ENCODE data around the gene TUBB2A. TPM values are rescaled to one million over a fixed set of nuclear protein-coding genes. Genes with fewer than 3 reads are reported as not detected.
A peak's percentile ranks its signal among the peaks of the same experiment; 100 is the strongest.

Gene TUBB2A
- total and polyA plus RNA-seq, 10 of the 15 experiments (the other 5 are each of a cell fraction or from before 2014, with no cell fraction given): 2.2 to 49.5 (median 31.3) TPM

DNA sequence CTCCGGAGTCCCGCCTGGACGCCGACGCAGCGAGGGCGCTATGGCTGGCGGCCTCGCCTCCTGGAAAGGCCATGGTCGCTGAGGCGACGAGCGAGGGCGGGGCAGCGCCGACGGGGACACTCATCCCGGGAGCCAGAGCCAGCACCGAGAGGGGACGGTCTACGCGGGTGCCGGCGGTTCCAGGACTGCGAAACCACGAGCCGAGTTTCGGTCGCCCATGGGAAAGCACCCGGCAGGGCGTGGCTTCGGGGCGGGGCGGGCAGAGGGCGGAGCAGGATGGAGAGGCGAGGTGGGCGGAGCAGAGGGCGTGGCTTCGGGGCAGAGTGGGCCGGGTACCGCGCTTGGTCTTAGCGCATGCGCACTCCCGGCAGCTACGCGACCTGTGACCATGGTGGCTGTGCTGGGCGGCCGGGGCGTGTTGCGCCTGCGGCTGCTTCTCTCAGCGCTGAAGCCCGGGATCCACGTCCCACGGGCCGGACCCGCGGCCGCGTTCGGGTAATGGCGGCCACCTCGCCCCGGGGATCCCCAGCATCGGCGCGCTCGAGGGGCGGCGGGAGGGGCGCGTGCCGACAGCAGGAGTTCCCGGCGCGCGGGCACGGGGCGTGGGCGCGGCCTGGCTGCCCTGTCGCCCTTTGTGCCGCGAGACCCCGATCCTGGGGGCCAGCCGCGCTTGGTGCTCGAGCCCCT lies 38.8 kb downstream of the TUBB2A start, which contains the start of gene BPHL (continued):
- TF ChIP-seq ZNF622 (IDR thresholded peaks at IDR 0.05): no peak
- TF ChIP-seq, protein P1, sequence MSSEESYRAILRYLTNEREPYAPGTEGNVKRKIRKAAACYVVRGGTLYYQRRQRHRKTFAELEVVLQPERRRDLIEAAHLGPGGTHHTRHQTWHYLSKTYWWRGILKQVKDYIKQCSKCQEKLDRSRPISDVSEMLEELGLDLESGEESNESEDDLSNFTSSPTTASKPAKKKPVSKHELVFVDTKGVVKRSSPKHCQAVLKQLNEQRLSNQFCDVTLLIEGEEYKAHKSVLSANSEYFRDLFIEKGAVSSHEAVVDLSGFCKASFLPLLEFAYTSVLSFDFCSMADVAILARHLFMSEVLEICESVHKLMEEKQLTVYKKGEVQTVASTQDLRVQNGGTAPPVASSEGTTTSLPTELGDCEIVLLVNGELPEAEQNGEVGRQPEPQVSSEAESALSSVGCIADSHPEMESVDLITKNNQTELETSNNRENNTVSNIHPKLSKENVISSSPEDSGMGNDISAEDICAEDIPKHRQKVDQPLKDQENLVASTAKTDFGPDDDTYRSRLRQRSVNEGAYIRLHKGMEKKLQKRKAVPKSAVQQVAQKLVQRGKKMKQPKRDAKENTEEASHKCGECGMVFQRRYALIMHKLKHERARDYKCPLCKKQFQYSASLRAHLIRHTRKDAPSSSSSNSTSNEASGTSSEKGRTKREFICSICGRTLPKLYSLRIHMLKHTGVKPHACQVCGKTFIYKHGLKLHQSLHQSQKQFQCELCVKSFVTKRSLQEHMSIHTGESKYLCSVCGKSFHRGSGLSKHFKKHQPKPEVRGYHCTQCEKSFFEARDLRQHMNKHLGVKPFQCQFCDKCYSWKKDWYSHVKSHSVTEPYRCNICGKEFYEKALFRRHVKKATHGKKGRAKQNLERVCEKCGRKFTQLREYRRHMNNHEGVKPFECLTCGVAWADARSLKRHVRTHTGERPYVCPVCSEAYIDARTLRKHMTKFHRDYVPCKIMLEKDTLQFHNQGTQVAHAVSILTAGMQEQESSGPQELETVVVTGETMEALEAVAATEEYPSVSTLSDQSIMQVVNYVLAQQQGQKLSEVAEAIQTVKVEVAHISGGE (CRISPR knock-in tag; IDR thresholded peaks at IDR 0.05): no peak
- TF ChIP-seq CBFB (IDR thresholded peaks at IDR 0.05; ENCODE audit: low read depth): peak; percentile 56; the same call in 1 of the 2 replicates
- no peak for TF ChIP-seq FOXM1 (IDR thresholded peaks at IDR 0.05; ENCODE audit: low read depth, low read length)
- TF ChIP-seq, protein P2, sequence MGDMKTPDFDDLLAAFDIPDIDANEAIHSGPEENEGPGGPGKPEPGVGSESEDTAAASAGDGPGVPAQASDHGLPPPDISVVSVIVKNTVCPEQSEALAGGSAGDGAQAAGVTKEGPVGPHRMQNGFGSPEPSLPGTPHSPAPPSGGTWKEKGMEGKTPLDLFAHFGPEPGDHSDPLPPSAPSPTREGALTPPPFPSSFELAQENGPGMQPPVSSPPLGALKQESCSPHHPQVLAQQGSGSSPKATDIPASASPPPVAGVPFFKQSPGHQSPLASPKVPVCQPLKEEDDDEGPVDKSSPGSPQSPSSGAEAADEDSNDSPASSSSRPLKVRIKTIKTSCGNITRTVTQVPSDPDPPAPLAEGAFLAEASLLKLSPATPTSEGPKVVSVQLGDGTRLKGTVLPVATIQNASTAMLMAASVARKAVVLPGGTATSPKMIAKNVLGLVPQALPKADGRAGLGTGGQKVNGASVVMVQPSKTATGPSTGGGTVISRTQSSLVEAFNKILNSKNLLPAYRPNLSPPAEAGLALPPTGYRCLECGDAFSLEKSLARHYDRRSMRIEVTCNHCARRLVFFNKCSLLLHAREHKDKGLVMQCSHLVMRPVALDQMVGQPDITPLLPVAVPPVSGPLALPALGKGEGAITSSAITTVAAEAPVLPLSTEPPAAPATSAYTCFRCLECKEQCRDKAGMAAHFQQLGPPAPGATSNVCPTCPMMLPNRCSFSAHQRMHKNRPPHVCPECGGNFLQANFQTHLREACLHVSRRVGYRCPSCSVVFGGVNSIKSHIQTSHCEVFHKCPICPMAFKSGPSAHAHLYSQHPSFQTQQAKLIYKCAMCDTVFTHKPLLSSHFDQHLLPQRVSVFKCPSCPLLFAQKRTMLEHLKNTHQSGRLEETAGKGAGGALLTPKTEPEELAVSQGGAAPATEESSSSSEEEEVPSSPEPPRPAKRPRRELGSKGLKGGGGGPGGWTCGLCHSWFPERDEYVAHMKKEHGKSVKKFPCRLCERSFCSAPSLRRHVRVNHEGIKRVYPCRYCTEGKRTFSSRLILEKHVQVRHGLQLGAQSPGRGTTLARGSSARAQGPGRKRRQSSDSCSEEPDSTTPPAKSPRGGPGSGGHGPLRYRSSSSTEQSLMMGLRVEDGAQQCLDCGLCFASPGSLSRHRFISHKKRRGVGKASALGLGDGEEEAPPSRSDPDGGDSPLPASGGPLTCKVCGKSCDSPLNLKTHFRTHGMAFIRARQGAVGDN (IDR thresholded peaks at IDR 0.05): peak; percentile 85
- TF ChIP-seq, protein P3, sequence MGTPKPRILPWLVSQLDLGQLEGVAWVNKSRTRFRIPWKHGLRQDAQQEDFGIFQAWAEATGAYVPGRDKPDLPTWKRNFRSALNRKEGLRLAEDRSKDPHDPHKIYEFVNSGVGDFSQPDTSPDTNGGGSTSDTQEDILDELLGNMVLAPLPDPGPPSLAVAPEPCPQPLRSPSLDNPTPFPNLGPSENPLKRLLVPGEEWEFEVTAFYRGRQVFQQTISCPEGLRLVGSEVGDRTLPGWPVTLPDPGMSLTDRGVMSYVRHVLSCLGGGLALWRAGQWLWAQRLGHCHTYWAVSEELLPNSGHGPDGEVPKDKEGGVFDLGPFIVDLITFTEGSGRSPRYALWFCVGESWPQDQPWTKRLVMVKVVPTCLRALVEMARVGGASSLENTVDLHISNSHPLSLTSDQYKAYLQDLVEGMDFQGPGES (IDR thresholded peaks at IDR 0.05): no peak
- peak; percentile 39; the same call in 1 of the 2 replicates for TF ChIP-seq NRF1 (conservative IDR thresholded peaks at IDR 0.05; ENCODE audit: low read depth, low read length)
- TF ChIP-seq ESRRA (IDR thresholded peaks at IDR 0.05; ENCODE audit: low read length): no peak
- TF ChIP-seq POU2F2 (IDR thresholded peaks at IDR 0.05; ENCODE audit: borderline replicate concordance, low read depth, low read length): peak; percentile 27; the same call in 2 of the 3 replicates
- TF ChIP-seq NFYB (IDR thresholded peaks at IDR 0.05; ENCODE audit: insufficient read depth, low read depth, low read length): no peak
- TF ChIP-seq ZBED1 (IDR thresholded peaks at IDR 0.05; ENCODE audit: borderline replicate concordance): no peak
- TF ChIP-seq, protein P4, sequence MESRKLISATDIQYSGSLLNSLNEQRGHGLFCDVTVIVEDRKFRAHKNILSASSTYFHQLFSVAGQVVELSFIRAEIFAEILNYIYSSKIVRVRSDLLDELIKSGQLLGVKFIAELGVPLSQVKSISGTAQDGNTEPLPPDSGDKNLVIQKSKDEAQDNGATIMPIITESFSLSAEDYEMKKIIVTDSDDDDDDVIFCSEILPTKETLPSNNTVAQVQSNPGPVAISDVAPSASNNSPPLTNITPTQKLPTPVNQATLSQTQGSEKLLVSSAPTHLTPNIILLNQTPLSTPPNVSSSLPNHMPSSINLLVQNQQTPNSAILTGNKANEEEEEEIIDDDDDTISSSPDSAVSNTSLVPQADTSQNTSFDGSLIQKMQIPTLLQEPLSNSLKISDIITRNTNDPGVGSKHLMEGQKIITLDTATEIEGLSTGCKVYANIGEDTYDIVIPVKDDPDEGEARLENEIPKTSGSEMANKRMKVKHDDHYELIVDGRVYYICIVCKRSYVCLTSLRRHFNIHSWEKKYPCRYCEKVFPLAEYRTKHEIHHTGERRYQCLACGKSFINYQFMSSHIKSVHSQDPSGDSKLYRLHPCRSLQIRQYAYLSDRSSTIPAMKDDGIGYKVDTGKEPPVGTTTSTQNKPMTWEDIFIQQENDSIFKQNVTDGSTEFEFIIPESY (IDR thresholded peaks at IDR 0.05): no peak
- no peak for TF ChIP-seq CBX3 (IDR thresholded peaks at IDR 0.05; ENCODE audit: borderline replicate concordance, low read depth)
- TF ChIP-seq MEF2A (IDR thresholded peaks at IDR 0.05; ENCODE audit: insufficient read depth, low read depth, low read length): no peak
- peak; percentile 25; the same call in 1 of the 2 replicates for TF ChIP-seq MXI1 (IDR thresholded peaks at IDR 0.05; ENCODE audit: low read depth, low read length)
- TF ChIP-seq, protein P5, sequence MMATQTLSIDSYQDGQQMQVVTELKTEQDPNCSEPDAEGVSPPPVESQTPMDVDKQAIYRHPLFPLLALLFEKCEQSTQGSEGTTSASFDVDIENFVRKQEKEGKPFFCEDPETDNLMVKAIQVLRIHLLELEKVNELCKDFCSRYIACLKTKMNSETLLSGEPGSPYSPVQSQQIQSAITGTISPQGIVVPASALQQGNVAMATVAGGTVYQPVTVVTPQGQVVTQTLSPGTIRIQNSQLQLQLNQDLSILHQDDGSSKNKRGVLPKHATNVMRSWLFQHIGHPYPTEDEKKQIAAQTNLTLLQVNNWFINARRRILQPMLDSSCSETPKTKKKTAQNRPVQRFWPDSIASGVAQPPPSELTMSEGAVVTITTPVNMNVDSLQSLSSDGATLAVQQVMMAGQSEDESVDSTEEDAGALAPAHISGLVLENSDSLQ (IDR thresholded peaks at IDR 0.05): no peak

Data from GM12878 (cell line).